HEK293 (cell line): Measurements from ENCODE around the gene KRT33A.
A peak's percentile ranks its signal among the peaks of the same experiment; 100 is the strongest.

Experiments used
- CTCF ChIA-PET: fragments of 350-600 bp; formaldehyde crosslinking; extraction: SDS; loops from one replicate; lab custom pipeline; 2021; ENCODE audit warnings: antibody characterized with exemption; lab: Yijun Ruan, JAX
- POLR2A ChIA-PET: fragments of 300-600 bp; formaldehyde crosslinking; extraction: SDS; loops from one replicate; lab custom pipeline; 2020; ENCODE audit warnings: antibody characterized with exemption, inconsistent platforms; lab: Yijun Ruan, JAX
- H3K27ac ChIP-seq: fragments of 200-500 bp; sonication (Bioruptor generic); 2 replicates; pipeline ENCODE4 v1.5.1; 2014; ENCODE audit warnings: low read depth, low read length, control low read depth, inconsistent platforms; ENCODE audit errors: extremely low read depth
- H3K36me3 ChIP-seq, 2 experiments: fragments of 200-500 bp in 1 of 2; sonication (Bioruptor generic) in 1 of 2; 1 replicate in 1 of 2; 2 replicates in 1 of 2; pipeline ENCODE4 v1.5.1; 2014 to 2017; ENCODE audit warnings: inconsistent platforms in 2 of 2, low read length in 2 of 2; ENCODE audit not compliant: control insufficient read depth in 2 of 2, insufficient read depth in 1 of 2
- H3K4me1 ChIP-seq: fragments of 200-500 bp; sonication (Bioruptor generic); 2 replicates; pipeline ENCODE4 v1.5.1; 2014; ENCODE audit warnings: mild to moderate bottlenecking, low read length, inconsistent platforms; ENCODE audit not compliant: control insufficient read depth, insufficient read depth
- H3K4me3 ChIP-seq: 2 replicates; pipeline ENCODE4 v1.5.1; 2011; ENCODE audit warnings: low read depth, mild to moderate bottlenecking, control low read depth, low read length, moderate library complexity
- H3K9me3 ChIP-seq: fragments of 200-500 bp; sonication (Bioruptor generic); 2 replicates; pipeline ENCODE4 v1.5.1; 2014; ENCODE audit warnings: low read depth, low read length, inconsistent platforms; ENCODE audit not compliant: control insufficient read depth, insufficient read depth
- ATF2 ChIP-seq: fragments of 450-650 bp; formaldehyde crosslinking; IDR thresholded peaks from 2 replicates; pipeline ENCODE4 v1.5.1; 2016; ENCODE audit warnings: missing biosample characterization, missing genetic modification characterization, low read depth
- GLIS1 ChIP-seq: fragments of 450-650 bp; formaldehyde crosslinking; IDR thresholded peaks from 2 replicates; pipeline ENCODE4 v1.5.1; 2016; ENCODE audit warnings: missing biosample characterization, missing genetic modification characterization
- KLF9 ChIP-seq: fragments of 450-650 bp; formaldehyde crosslinking; IDR thresholded peaks from 2 replicates; pipeline ENCODE4 v1.5.1; 2016; ENCODE audit warnings: missing biosample characterization, missing genetic modification characterization, low read depth
- PRDM6 ChIP-seq: fragments of 450-650 bp; formaldehyde crosslinking; IDR thresholded peaks from 2 replicates; pipeline ENCODE4 v1.5.1; 2017; ENCODE audit warnings: missing biosample characterization, missing genetic modification characterization
- SCRT1 ChIP-seq: fragments of 450-650 bp; formaldehyde crosslinking; IDR thresholded peaks from 2 replicates; pipeline ENCODE4 v1.5.1; 2016; ENCODE audit warnings: missing biosample characterization, missing genetic modification characterization, borderline replicate concordance
- YY1 ChIP-seq: fragments of 450-650 bp; formaldehyde crosslinking; IDR thresholded peaks from 2 replicates; pipeline ENCODE4 v1.5.1; 2018; ENCODE audit warnings: missing biosample characterization, missing genetic modification characterization
- YY2 ChIP-seq: fragments of 450-650 bp; formaldehyde crosslinking; IDR thresholded peaks from 2 replicates; pipeline ENCODE4 v1.5.1; 2016; ENCODE audit warnings: missing biosample characterization, missing genetic modification characterization
- ZIC2 ChIP-seq: fragments of 450-650 bp; formaldehyde crosslinking; IDR thresholded peaks from 2 replicates; pipeline ENCODE4 v1.5.1; 2016; ENCODE audit warnings: missing biosample characterization, missing genetic modification characterization
- ZNF174 ChIP-seq: fragments of 450-650 bp; formaldehyde crosslinking; IDR thresholded peaks from 2 replicates; pipeline ENCODE4 v1.5.0; 2017; ENCODE audit warnings: missing biosample characterization, mild to moderate bottlenecking, missing genetic modification characterization
- ZNF18 ChIP-seq: fragments of 450-650 bp; formaldehyde crosslinking; IDR thresholded peaks from 2 replicates; pipeline ENCODE4 v1.5.1; 2016; ENCODE audit warnings: missing biosample characterization, missing genetic modification characterization
- ZNF19 ChIP-seq: fragments of 450-650 bp; formaldehyde crosslinking; IDR thresholded peaks from 2 replicates; pipeline ENCODE4; 2016; ENCODE audit warnings: missing biosample characterization, missing genetic modification characterization, low read depth
- ZNF2 ChIP-seq: fragments of 450-650 bp; formaldehyde crosslinking; IDR thresholded peaks from 2 replicates; pipeline ENCODE4 v1.5.1; 2016; ENCODE audit warnings: missing biosample characterization, missing genetic modification characterization
- ZNF239 ChIP-seq: fragments of 450-650 bp; formaldehyde crosslinking; IDR thresholded peaks from 2 replicates; pipeline ENCODE4 v1.5.1; 2016; ENCODE audit warnings: missing biosample characterization, missing genetic modification characterization
- ZNF354C ChIP-seq: fragments of 450-650 bp; formaldehyde crosslinking; IDR thresholded peaks from 2 replicates; pipeline ENCODE4 v1.5.1; 2016; ENCODE audit warnings: missing biosample characterization, missing genetic modification characterization, low read depth, borderline replicate concordance
- ZNF394 ChIP-seq: fragments of 450-650 bp; formaldehyde crosslinking; IDR thresholded peaks from 2 replicates; pipeline ENCODE4 v1.5.1; 2016; ENCODE audit warnings: missing biosample characterization, missing genetic modification characterization, mild to moderate bottlenecking, moderate library complexity, borderline replicate concordance
- ZNF433 ChIP-seq: fragments of 450-650 bp; formaldehyde crosslinking; IDR thresholded peaks from 2 replicates; pipeline ENCODE4 v1.5.1; 2016; ENCODE audit warnings: missing biosample characterization, missing genetic modification characterization, low read depth
- ZNF530 ChIP-seq: fragments of 450-650 bp; formaldehyde crosslinking; IDR thresholded peaks from 2 replicates; pipeline ENCODE4 v1.5.1; 2016; ENCODE audit warnings: low read depth, missing biosample characterization, missing genetic modification characterization
- ZNF571 ChIP-seq: fragments of 450-650 bp; formaldehyde crosslinking; IDR thresholded peaks from 2 replicates; pipeline ENCODE4 v1.5.0; 2017; ENCODE audit warnings: missing biosample characterization, missing genetic modification characterization
- ZNF624 ChIP-seq: fragments of 450-650 bp; formaldehyde crosslinking; IDR thresholded peaks from 2 replicates; pipeline ENCODE4 v1.5.1; 2017; ENCODE audit warnings: missing biosample characterization, missing genetic modification characterization
- ZSCAN30 ChIP-seq: fragments of 450-650 bp; IDR thresholded peaks from 2 replicates; pipeline ENCODE4 v1.5.1; 2018; ENCODE audit warnings: missing biosample characterization, mild to moderate bottlenecking, missing genetic modification characterization, moderate library complexity
- TF ChIP-seq, protein P1 (sequence below): fragments of 450-650 bp; formaldehyde crosslinking; IDR thresholded peaks from 2 replicates; pipeline ENCODE4 v1.5.1; 2017; ENCODE audit warnings: missing biosample characterization, mild to moderate bottlenecking, missing genetic modification characterization, moderate library complexity

The KRT33A gene

GRCh38 chr17:41308918-41309359 is 41.7 kb downstream of the KRT33A start, which contains the start of gene KRTAP16-1 (continued):
- TF ChIP-seq ZNF354C (tag by site-specific recombination): no peak
- TF ChIP-seq ZNF530: no peak
- TF ChIP-seq ZNF394 (tag by site-specific recombination): no peak
- no peak for TF ChIP-seq YY1 (tag by site-specific recombination)
- TF ChIP-seq, all 188 proteins: peak for 0

GRCh38 chr17:41308251-41308917 is 42.2 kb downstream of the KRT33A start:
- no peak for TF ChIP-seq ZNF19 (tag by site-specific recombination)
- TF ChIP-seq ZNF174 (tag by site-specific recombination): no peak

GRCh38 chr17:41307647-41308046 is 43.0 kb downstream of the KRT33A start:
- CTCF ChIA-PET: interaction anchor here (0.8 to 1.4 kb wide), 3 partner anchors 15 to 22 kb away, joined by 3 to 4 read pairs (median 4); no protein-coding TSS in a partner anchor
- no peak for TF ChIP-seq ZSCAN30 (tag by site-specific recombination)
- TF ChIP-seq, protein P1, sequence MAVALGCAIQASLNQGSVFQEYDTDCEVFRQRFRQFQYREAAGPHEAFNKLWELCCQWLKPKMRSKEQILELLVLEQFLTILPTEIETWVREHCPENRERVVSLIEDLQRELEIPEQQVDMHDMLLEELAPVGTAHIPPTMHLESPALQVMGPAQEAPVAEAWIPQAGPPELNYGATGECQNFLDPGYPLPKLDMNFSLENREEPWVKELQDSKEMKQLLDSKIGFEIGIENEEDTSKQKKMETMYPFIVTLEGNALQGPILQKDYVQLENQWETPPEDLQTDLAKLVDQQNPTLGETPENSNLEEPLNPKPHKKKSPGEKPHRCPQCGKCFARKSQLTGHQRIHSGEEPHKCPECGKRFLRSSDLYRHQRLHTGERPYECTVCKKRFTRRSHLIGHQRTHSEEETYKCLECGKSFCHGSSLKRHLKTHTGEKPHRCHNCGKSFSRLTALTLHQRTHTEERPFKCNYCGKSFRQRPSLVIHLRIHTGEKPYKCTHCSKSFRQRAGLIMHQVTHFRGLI: peak; percentile 78
- TF ChIP-seq ZIC2 (tag by site-specific recombination): peak; percentile 45; the same call in 1 of the 2 replicates
- peak; percentile 85 for TF ChIP-seq GLIS1 (tag by site-specific recombination)
- TF ChIP-seq ATF2 (tag by site-specific recombination): no peak
- Histone ChIP-seq H3K4me3 (no peak overlapping the region), H3K9me3 (no peaks in the 10 kb centered on the region), H3K27ac (no peak overlapping the region), H3K36me3 (no peaks in the 10 kb centered on the region), H3K4me1 (no peaks in the 10 kb centered on the region)
- POLR2A ChIA-PET: no interaction called here

More at GRCh38 chr17:41308251-41308917, 42.2 kb downstream of the KRT33A start:
- Histone ChIP-seq H3K4me3 (no peak overlapping the region), H3K9me3 (no peaks in the 10 kb centered on the region), H3K36me3 (no peaks in the 10 kb centered on the region), H3K4me1 (no peaks in the 10 kb centered on the region), H3K27ac (no peak overlapping the region)
- CTCF ChIA-PET: interaction anchor here (0.7 to 1.4 kb wide), 4 partner anchors 14 to 359 kb away, joined by 3 to 4 read pairs (median 4); no protein-coding TSS in a partner anchor
- POLR2A ChIA-PET: no interaction called here

DNA sequence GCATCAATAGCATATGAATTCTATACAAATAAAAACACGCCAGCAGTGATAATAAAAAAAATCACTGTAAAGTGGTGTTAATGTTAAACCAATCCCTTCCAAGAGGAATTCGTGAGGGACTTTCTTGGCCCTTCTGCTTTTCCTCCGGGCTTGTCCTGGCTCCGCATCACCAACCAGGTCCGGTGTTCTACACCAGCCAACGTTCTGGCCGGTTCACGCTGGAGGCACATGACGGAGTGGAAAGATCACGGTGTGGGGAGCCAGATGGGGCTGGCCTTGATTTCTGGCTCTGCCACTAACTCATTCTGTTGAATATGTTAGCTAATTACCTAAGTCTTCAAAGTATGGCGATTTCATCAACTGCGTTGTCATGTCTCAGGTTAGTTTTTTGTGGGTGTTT is 46.5 kb downstream of the KRT33A start:
- H3K36me3 ChIP-seq: no peaks in the 10 kb centered on the region
- ChIA-PET POLR2A (no interaction called here), CTCF (interaction anchor here (4.8 kb wide), 1 partner anchor 18 kb away, joined by 27 read pairs; no protein-coding TSS in a partner anchor)
- H3K9me3 ChIP-seq: no peaks in the 10 kb centered on the region
- H3K27ac ChIP-seq: no peak overlapping the region
- no peak overlapping the region for H3K4me3 ChIP-seq
- H3K4me1 ChIP-seq: no peaks in the 10 kb centered on the region
- TF ChIP-seq PRDM6 (tag by site-specific recombination) (no peak), ZSCAN30 (tag by site-specific recombination) (no peak), ZNF571 (tag by site-specific recombination) (no peak), SCRT1 (tag by site-specific recombination) (no peak), ZNF18 (tag by site-specific recombination) (no peak), ZNF624 (no peak), ZNF2 (tag by site-specific recombination) (no peak), ZNF433 (tag by site-specific recombination) (no peak), ZNF239 (no peak), KLF9 (tag by site-specific recombination) (no peak), YY2 (tag by site-specific recombination) (no peak)
- TF ChIP-seq, protein P1: no peak
